GM23338 (cell line): ENCODE results near the gene TMEM225B.

ENCODE experiments used
- EZH2 ChIP-seq: fragments of 200-600 bp; sonication (generic); IDR thresholded peaks from one replicate; pipeline ENCODE4 v1.8.0; 2017; ENCODE audit warnings: antibody characterized with exemption, mild to moderate bottlenecking, low read depth; ENCODE audit not compliant: unreplicated experiment
- POLR2AphosphoS5 ChIP-seq: IDR thresholded peaks from 2 replicates; pipeline ENCODE4 v1.6.1; 2016; ENCODE audit warnings: antibody characterized with exemption, low read depth

DNA sequence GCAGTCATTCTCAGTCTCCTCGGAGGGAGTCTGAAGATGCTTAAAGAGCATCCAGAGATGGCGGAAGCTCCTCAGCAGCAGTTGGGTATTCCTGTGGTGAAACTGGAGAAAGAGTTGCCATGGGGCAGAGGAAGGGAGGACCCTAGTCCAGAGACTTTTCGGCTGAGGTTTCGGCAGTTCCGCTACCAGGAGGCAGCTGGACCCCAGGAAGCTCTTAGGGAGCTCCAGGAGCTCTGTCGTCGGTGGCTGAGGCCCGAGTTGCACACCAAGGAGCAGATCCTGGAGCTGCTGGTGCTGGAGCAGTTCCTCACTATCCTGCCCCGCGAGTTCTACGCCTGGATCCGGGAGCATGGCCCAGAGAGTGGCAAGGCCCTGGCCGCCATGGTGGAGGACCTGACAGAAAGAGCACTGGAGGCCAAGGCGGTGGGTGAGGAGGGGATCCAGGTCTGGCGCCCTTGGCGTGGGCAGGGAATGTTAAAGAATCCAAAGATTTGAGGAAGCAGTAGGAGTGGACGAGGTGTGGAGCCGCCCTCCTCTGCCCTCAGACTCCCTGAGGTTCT lies 21.6 kb downstream of the TMEM225B start:
- TF ChIP-seq EZH2: no peak
- no peak for TF ChIP-seq POLR2AphosphoS5
